ENCODE results near the gene GNB1.

DNA sequence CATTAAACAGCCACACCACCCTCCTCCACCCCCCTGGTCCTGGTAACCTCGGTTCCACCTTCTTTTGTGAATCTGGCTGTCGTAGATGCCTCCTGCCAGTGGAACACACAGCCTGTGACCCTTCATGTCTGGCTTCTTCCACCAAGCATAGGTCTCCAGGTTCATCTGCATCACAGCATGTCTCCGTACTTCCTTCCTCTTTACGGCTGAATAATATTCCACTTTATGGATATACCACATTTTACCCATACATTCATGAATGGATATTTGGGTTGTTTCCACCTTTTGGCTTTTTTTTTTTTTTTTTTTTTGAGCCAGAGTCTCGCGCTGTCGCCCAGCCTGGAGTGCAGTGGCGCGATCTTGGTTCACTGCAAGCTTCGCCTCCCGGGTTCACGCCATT lies 12.3 kb upstream of the GNB1 start:
- TF ChIP-seq, protein P1, sequence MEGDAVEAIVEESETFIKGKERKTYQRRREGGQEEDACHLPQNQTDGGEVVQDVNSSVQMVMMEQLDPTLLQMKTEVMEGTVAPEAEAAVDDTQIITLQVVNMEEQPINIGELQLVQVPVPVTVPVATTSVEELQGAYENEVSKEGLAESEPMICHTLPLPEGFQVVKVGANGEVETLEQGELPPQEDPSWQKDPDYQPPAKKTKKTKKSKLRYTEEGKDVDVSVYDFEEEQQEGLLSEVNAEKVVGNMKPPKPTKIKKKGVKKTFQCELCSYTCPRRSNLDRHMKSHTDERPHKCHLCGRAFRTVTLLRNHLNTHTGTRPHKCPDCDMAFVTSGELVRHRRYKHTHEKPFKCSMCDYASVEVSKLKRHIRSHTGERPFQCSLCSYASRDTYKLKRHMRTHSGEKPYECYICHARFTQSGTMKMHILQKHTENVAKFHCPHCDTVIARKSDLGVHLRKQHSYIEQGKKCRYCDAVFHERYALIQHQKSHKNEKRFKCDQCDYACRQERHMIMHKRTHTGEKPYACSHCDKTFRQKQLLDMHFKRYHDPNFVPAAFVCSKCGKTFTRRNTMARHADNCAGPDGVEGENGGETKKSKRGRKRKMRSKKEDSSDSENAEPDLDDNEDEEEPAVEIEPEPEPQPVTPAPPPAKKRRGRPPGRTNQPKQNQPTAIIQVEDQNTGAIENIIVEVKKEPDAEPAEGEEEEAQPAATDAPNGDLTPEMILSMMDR (IDR thresholded peaks at IDR 0.05) = no peak
- TF ChIP-seq EP300 (IDR thresholded peaks at IDR 0.05) = no peak
- TF ChIP-seq POLR2AphosphoS5 (IDR thresholded peaks at IDR 0.05) = no peak
- TF ChIP-seq POLR2A (IDR thresholded peaks at IDR 0.05) = no peak
